ENCODE measurements around the gene ILKAP.

DNA sequence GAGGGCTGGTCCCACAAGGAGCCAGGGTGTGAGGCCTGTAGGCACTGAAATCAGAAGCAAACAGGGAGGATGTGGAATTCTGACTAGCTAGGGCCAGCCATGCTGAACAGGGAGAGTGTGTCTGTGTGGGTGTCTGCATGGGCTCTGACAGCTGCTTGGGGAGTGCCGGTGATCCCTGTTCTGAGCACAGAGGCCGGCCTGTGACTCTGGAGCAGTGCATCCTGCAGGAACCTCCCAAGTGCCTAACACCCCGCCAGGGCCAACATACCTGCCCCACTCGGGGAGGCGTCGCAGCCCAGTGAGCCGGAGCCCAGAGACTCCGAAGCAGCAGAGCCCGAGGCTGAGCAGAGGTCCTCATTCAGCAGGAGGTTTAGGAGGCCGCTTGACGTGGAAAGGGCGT, 47.8 kb upstream of the ILKAP start:
- TF ChIP-seq, protein P1, sequence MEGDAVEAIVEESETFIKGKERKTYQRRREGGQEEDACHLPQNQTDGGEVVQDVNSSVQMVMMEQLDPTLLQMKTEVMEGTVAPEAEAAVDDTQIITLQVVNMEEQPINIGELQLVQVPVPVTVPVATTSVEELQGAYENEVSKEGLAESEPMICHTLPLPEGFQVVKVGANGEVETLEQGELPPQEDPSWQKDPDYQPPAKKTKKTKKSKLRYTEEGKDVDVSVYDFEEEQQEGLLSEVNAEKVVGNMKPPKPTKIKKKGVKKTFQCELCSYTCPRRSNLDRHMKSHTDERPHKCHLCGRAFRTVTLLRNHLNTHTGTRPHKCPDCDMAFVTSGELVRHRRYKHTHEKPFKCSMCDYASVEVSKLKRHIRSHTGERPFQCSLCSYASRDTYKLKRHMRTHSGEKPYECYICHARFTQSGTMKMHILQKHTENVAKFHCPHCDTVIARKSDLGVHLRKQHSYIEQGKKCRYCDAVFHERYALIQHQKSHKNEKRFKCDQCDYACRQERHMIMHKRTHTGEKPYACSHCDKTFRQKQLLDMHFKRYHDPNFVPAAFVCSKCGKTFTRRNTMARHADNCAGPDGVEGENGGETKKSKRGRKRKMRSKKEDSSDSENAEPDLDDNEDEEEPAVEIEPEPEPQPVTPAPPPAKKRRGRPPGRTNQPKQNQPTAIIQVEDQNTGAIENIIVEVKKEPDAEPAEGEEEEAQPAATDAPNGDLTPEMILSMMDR (conservative IDR thresholded peaks at IDR 0.05; ENCODE audit: low read depth, low read length), result no peak
- TF ChIP-seq POLR2A (IDR thresholded peaks at IDR 0.05; ENCODE audit: low read depth, low read length), result no peak
- TF ChIP-seq RCOR1 (IDR thresholded peaks at IDR 0.05; ENCODE audit: insufficient replicate concordance, low read length), result no peak
- TF ChIP-seq MAFK (IDR thresholded peaks at IDR 0.05; ENCODE audit: low read depth, low read length), result no peak
- TF ChIP-seq SMC3 (IDR thresholded peaks at IDR 0.05; ENCODE audit: low read depth, low read length), result no peak
- TF ChIP-seq FOS (IDR thresholded peaks at IDR 0.05; ENCODE audit: low read depth, low read length), result no peak
- TF ChIP-seq NFE2L2 (IDR thresholded peaks at IDR 0.05; ENCODE audit: low read depth, low read length), result no peak
- TF ChIP-seq MAZ (IDR thresholded peaks at IDR 0.05; ENCODE audit: borderline replicate concordance, low read depth, low read length), result no peak
- TF ChIP-seq BHLHE40 (IDR thresholded peaks at IDR 0.05; ENCODE audit: low read depth, low read length), result no peak
- no peak for TF ChIP-seq CEBPB (IDR thresholded peaks at IDR 0.05; ENCODE audit: low read depth, low read length)
